A673 (cell line): ENCODE measurements around the gene KREMEN1. TPM values are rescaled to one million over a fixed set of nuclear protein-coding genes. Genes with fewer than 3 reads are reported as not detected.
"Not testable (repeated sequence)": the region's sequence is repeated elsewhere in the genome, so short reads cannot be mapped to it uniquely, and the experiment has no call there.

Source experiments
- BruUV-seq: library from RNA; stranded (reverse); fragments of 400-500 nt; replicated peaks from 2 replicates; lab custom pipeline; 2021; lab: Mats Ljungman, UMichigan
- CTCF ChIA-PET: fragments of 300-600 bp; sonication (Branson Sonifier 250); formaldehyde crosslinking; loops from one replicate; lab custom pipeline; 2022; ENCODE audit warnings: antibody characterized with exemption; lab: Charles Lee
- POLR2A ChIA-PET: fragments of 300-600 bp; sonication (Branson Sonifier 250); formaldehyde crosslinking; loops from one replicate; lab custom pipeline; 2022; ENCODE audit warnings: antibody characterized with exemption; ENCODE audit not compliant: low non-redundant PET; lab: Charles Lee
- DNase-seq: peaks from one replicate; pipeline ENCODE4 v3.0.0-alpha.2; 2015; ENCODE audit warnings: low spot score
- H3K27ac ChIP-seq: fragments of 200-600 bp; sonication (generic); 2 replicates; pipeline ENCODE4 v1.5.1; 2016; ENCODE audit warnings: mixed run types, low read depth, mild to moderate bottlenecking, mixed read lengths, antibody characterized with exemption, low read length; ENCODE audit not compliant: poor library complexity, severe bottlenecking
- H3K27me3 ChIP-seq: fragments of 200-600 bp; sonication (generic); replicated peaks from 2 replicates; pipeline ENCODE4 v1.6.1; 2017; ENCODE audit warnings: mixed run types, low read depth, mild to moderate bottlenecking, mixed read lengths, antibody characterized with exemption, low read length; ENCODE audit not compliant: insufficient read depth, poor library complexity
- H3K36me3 ChIP-seq: fragments of 200-600 bp; sonication (generic); 2 replicates; pipeline ENCODE4 v1.6.1; 2016; ENCODE audit warnings: mixed run types, mild to moderate bottlenecking, mixed read lengths, antibody characterized with exemption, low read length; ENCODE audit not compliant: insufficient read depth, poor library complexity, severe bottlenecking
- H3K4me1 ChIP-seq: fragments of 200-600 bp; sonication (generic); 2 replicates; pipeline ENCODE4 v1.6.1; 2017; ENCODE audit warnings: mixed run types, mild to moderate bottlenecking, mixed read lengths, antibody characterized with exemption, low read length; ENCODE audit not compliant: insufficient read depth, poor library complexity, severe bottlenecking
- H3K4me3 ChIP-seq: fragments of 200-600 bp; sonication (generic); 2 replicates; pipeline ENCODE4 v1.5.1; 2016; ENCODE audit warnings: low read depth, mixed run types, mild to moderate bottlenecking, mixed read lengths, low read length; ENCODE audit not compliant: poor library complexity, severe bottlenecking
- H3K9me3 ChIP-seq: fragments of 200-600 bp; sonication (generic); 2 replicates; pipeline ENCODE4 v1.6.1; 2016; ENCODE audit warnings: mixed run types, low read depth, mild to moderate bottlenecking, mixed read lengths, antibody characterized with exemption, low read length; ENCODE audit not compliant: poor library complexity, severe bottlenecking
- EZH2 ChIP-seq: fragments of 200-600 bp; sonication (generic); IDR thresholded peaks from 2 replicates; pipeline ENCODE4 v1.6.1; 2017; ENCODE audit warnings: borderline replicate concordance, low read depth, mild to moderate bottlenecking, mixed read lengths, antibody characterized with exemption, low read length; ENCODE audit not compliant: poor library complexity, severe bottlenecking
- intact Hi-C: fragments of 100-400 bp; cut with micrococcal nuclease; formaldehyde crosslinking; loops from one replicate; pipeline ENCODE4 v1.10.0; 2022; ENCODE audit not compliant: unreplicated experiment
- total RNA-seq: library from RNA; stranded (reverse); gene quantifications from 2 replicates; pipeline ENCODE4 v1.2.3, GENCODE V29; 2021
- TF ChIP-seq, protein P1 (sequence below): fragments of 300-800, 200-600 bp; sonication (generic); conservative IDR thresholded peaks from 2 replicates; pipeline ENCODE4 v1.5.1; 2017; ENCODE audit warnings: low read depth, mild to moderate bottlenecking, antibody characterized with exemption, low read length, moderate library complexity, mixed read lengths

KREMEN1 gene
- total RNA-seq, 1 experiment from 2014 or later: 4.2 TPM

GRCh38 chr22:29080106-29080975 lies 7.5 kb downstream of the KREMEN1 start:
- ChIA-PET POLR2A (no interaction called here), CTCF (no interaction called here)
- Histone ChIP-seq H3K4me3 (no peak overlapping the region), H3K27me3 (no peaks in the 10 kb centered on the region), H3K9me3 (no peaks in the 10 kb centered on the region), H3K36me3 (no peaks in the 10 kb centered on the region), H3K4me1 (peaks cover 43% of the 10 kb centered on the region), H3K27ac (peak overlapping the region; percentile 44)
- intact Hi-C loops: no loop called here
- DNase-seq: peak; percentile 47
- TF ChIP-seq EZH2: no peak
- TF ChIP-seq, protein P1, sequence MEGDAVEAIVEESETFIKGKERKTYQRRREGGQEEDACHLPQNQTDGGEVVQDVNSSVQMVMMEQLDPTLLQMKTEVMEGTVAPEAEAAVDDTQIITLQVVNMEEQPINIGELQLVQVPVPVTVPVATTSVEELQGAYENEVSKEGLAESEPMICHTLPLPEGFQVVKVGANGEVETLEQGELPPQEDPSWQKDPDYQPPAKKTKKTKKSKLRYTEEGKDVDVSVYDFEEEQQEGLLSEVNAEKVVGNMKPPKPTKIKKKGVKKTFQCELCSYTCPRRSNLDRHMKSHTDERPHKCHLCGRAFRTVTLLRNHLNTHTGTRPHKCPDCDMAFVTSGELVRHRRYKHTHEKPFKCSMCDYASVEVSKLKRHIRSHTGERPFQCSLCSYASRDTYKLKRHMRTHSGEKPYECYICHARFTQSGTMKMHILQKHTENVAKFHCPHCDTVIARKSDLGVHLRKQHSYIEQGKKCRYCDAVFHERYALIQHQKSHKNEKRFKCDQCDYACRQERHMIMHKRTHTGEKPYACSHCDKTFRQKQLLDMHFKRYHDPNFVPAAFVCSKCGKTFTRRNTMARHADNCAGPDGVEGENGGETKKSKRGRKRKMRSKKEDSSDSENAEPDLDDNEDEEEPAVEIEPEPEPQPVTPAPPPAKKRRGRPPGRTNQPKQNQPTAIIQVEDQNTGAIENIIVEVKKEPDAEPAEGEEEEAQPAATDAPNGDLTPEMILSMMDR: no peak
- no TSS peak for BruUV-seq

DNA sequence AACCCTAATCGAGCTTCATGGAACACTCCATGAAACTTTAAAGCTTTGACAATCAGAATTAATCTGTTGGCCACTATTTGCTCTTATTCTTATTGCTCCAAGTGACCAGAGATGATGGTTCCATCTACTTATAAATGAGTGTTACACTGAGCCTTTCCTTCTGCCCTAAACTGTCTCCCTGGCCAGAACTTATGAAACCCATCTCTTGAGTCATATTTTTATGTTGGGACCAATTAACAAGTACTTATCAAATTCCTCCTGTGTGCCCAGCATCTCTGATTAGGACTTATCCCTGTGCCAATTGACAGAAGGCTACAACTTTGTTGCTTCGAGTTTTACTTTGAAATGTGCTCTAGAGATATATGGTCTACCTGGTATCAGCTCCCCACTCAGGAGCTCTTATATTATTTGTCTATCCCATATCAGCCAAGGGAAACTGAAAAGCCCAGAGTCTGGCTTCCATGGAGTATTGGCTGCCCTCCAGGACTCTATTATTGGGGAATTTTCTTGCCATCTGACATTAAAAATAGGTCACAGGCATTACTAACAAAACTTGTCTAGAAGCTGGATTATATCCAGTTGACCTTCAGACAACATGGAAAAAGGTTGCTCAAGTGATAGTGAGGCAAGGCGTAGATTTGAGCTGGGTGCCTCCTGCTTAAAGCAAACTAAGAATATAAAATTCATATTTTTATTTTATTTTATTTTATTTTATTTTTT lies 8.8 kb downstream of the KREMEN1 start:
- Histone ChIP-seq H3K4me3 (no peak overlapping the region), H3K4me1 (peaks cover 43% of the 10 kb centered on the region), H3K27ac (no peak overlapping the region), H3K9me3 (no peaks in the 10 kb centered on the region), H3K36me3 (no peaks in the 10 kb centered on the region), H3K27me3 (no peaks in the 10 kb centered on the region)
- POLR2A ChIA-PET: interaction anchor here (0.6 kb wide), 1 partner anchor 305 kb away, joined by 7 read pairs; no protein-coding TSS in a partner anchor
- TF ChIP-seq EZH2: no peak
- TF ChIP-seq, protein P1: no peak
- CTCF ChIA-PET: no interaction called here
- intact Hi-C loops: no loop called here
- DNase-seq: no peak
- BruUV-seq: no TSS peak

DNA sequence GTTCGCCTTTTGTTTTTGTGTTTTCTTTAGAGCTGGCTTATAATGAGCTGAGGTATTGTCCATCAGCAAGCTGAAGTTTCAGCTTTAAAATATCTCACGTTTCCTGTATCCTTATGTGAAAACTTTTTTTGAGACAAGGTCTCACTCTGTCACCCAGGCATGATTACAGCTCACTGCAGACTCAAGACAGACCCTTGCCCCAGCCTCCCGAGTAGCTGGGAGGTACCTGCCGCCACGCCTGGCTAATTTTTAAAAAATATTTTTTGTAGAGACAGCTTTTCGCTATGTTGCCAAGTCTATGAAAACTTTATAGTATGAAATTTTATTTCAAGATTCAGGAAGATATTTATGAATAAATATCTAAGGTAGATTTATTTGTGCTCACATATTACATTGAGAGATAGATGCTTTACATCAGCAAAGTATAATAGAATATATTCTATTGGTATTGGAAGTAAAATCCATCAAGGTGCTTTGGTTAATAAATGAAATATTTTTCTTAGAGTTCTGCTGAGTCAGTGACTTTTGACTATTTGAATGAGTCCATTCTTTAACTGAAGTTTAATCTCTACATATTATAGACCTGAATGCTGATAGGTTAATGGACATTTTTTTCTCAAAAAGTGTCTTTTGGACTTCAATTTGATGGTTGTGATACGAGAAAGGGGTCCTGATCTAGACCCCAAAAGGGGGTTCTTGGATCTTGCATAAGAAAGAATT lies 10.2 kb downstream of the KREMEN1 start:
- ChIA-PET POLR2A (no interaction called here), CTCF (no interaction called here)
- Histone ChIP-seq H3K4me1 (peaks cover 41% of the 10 kb centered on the region), H3K9me3 (no peaks in the 10 kb centered on the region), H3K27ac (no peak overlapping the region), H3K27me3 (no peaks in the 10 kb centered on the region), H3K36me3 (no peaks in the 10 kb centered on the region), H3K4me3 (no peak overlapping the region)
- TF ChIP-seq EZH2: no peak
- TF ChIP-seq, protein P1: no peak
- no peak for DNase-seq
- intact Hi-C loops: no loop called here
- BruUV-seq: no TSS peak

GRCh38 chr22:29083576-29083932 lies 10.7 kb downstream of the KREMEN1 start:
- BruUV-seq, CTCF ChIA-PET, intact Hi-C loops: not testable (repeated sequence)

More at GRCh38 chr22:29083576-29083932, 10.7 kb downstream of the KREMEN1 start:
- H3K27me3 ChIP-seq, H3K9me3 ChIP-seq, H3K4me3 ChIP-seq, H3K27ac ChIP-seq, POLR2A ChIA-PET, DNase-seq, H3K36me3 ChIP-seq: not testable (repeated sequence)
- peaks cover 35% of the 10 kb centered on the region for H3K4me1 ChIP-seq
